LoVo (cell line): ENCODE data around the gene PPP1R14D.

Source experiments
- DNase-seq: peaks from one replicate; pipeline ENCODE4 v3.0.0-alpha.2; 2016; ENCODE audit warnings: low spot score

PPP1R14D gene

GRCh38 chr15:40782609-40783227 lies 45.8 kb downstream of the PPP1R14D start:
- peak; percentile 86 for DNase-seq

GRCh38 chr15:40776537-40777141 lies 51.9 kb downstream of the PPP1R14D start:
- DNase-seq = peak; percentile 58

GRCh38 chr15:40775740-40776536 lies 52.6 kb downstream of the PPP1R14D start:
- DNase-seq = no peak

- DNase-seq = no peak
Measured at GRCh38 chr15:40775007-40775406, 53.5 kb downstream of the PPP1R14D start.

- no peak for DNase-seq
Measured at GRCh38 chr15:40773902-40774301, 54.6 kb downstream of the PPP1R14D start.

GRCh38 chr15:40773496-40773895 lies 55.0 kb downstream of the PPP1R14D start:
- no peak for DNase-seq

GRCh38 chr15:40772014-40772413 lies 56.5 kb downstream of the PPP1R14D start:
- no peak for DNase-seq

- no peak for DNase-seq
Measured at GRCh38 chr15:40771242-40771641, 57.3 kb downstream of the PPP1R14D start.

GRCh38 chr15:40770147-40770721 lies 58.3 kb downstream of the PPP1R14D start:
- no peak for DNase-seq

GRCh38 chr15:40769274-40770146 lies 59.0 kb downstream of the PPP1R14D start, which contains the start of gene C15orf62:
Gene C15orf62 (plus strand): TSS chr15:40769980. CDS start chr15:40770496, 516 bp downstream.
- peak; percentile 94 for DNase-seq

- DNase-seq = peak; percentile 53
Measured at GRCh38 chr15:40768521-40769273, 59.8 kb downstream of the PPP1R14D start.

- no peak for DNase-seq
Measured at GRCh38 chr15:40767838-40768500, 60.5 kb downstream of the PPP1R14D start.

- DNase-seq = peak; percentile 58
Measured at GRCh38 chr15:40766906-40767837, 61.3 kb downstream of the PPP1R14D start.

GRCh38 chr15:40766194-40766815 lies 62.2 kb downstream of the PPP1R14D start:
- no peak for DNase-seq
